ENCODE results near the gene FBLN2. TPM values are rescaled to one million over a fixed set of nuclear protein-coding genes. Genes with fewer than 3 reads are reported as not detected.

Gene FBLN2
- total RNA-seq, 1 donor from 2014 or later = 67.5 TPM

GRCh38 chr3:13613343-13614190 lies 64.6 kb downstream of the FBLN2 start:
- Mint-ChIP-seq H3K9me3 (peaks cover 10% of the 10 kb centered on the region), H3K4me1 (no peaks in the 10 kb centered on the region), H3K36me3 (peaks cover 10% of the 10 kb centered on the region), H3K4me3 (no peak overlapping the region), H3K27me3 (ENCODE audit: low read depth) (no peaks in the 10 kb centered on the region), H3K27ac (no peak overlapping the region)
- no peak for DNase-seq (ENCODE audit: low spot score in 2 of 2, unreplicated experiment in 2 of 2)
- no peak for TF ChIP-seq CTCF (IDR thresholded peaks at IDR 0.05; ENCODE audit: unreplicated experiment)

GRCh38 chr3:13614607-13615006 lies 65.7 kb downstream of the FBLN2 start:
- no peak for TF ChIP-seq CTCF (IDR thresholded peaks at IDR 0.05; ENCODE audit: unreplicated experiment)
- no peak overlapping the region for H3K27ac Mint-ChIP-seq
- H3K9me3 Mint-ChIP-seq = peaks cover 10% of the 10 kb centered on the region
- no peak overlapping the region for H3K4me3 Mint-ChIP-seq
- DNase-seq (ENCODE audit: low spot score in 2 of 2, unreplicated experiment in 2 of 2) = no peak
- H3K4me1 Mint-ChIP-seq = no peaks in the 10 kb centered on the region
- H3K27me3 Mint-ChIP-seq (ENCODE audit: low read depth) = no peaks in the 10 kb centered on the region
- peaks cover 10% of the 10 kb centered on the region for H3K36me3 Mint-ChIP-seq

- no peak for TF ChIP-seq CTCF (IDR thresholded peaks at IDR 0.05; ENCODE audit: unreplicated experiment)
- Mint-ChIP-seq H3K9me3 (peaks cover 10% of the 10 kb centered on the region), H3K36me3 (peaks cover 8% of the 10 kb centered on the region), H3K27ac (no peak overlapping the region), H3K4me3 (no peak overlapping the region), H3K27me3 (ENCODE audit: low read depth) (no peaks in the 10 kb centered on the region), H3K4me1 (no peaks in the 10 kb centered on the region)
- no peak for DNase-seq (ENCODE audit: low spot score in 2 of 2, unreplicated experiment in 2 of 2)
These were observed 66.1 kb downstream of the FBLN2 start for GRCh38 chr3:13615019-13615528.

GRCh38 chr3:13616359-13616758 lies 67.4 kb downstream of the FBLN2 start:
- H3K9me3 Mint-ChIP-seq = peaks cover 10% of the 10 kb centered on the region
- H3K4me1 Mint-ChIP-seq = no peaks in the 10 kb centered on the region
- no peak overlapping the region for H3K4me3 Mint-ChIP-seq
- H3K27ac Mint-ChIP-seq = no peak overlapping the region
- H3K36me3 Mint-ChIP-seq = peaks cover 8% of the 10 kb centered on the region
- TF ChIP-seq CTCF (IDR thresholded peaks at IDR 0.05; ENCODE audit: unreplicated experiment) = no peak
- no peaks in the 10 kb centered on the region for H3K27me3 Mint-ChIP-seq (ENCODE audit: low read depth)
- DNase-seq (ENCODE audit: low spot score in 2 of 2, unreplicated experiment in 2 of 2) = no peak

- Mint-ChIP-seq H3K27ac (no peak overlapping the region), H3K4me3 (no peak overlapping the region)
These were observed 68.3 kb downstream of the FBLN2 start for GRCh38 chr3:13617097-13617738.

More at GRCh38 chr3:13617097-13617738, 68.3 kb downstream of the FBLN2 start:
- DNase-seq (ENCODE audit: low spot score in 2 of 2, unreplicated experiment in 2 of 2) = no peak
- Mint-ChIP-seq H3K4me1 (no peaks in the 10 kb centered on the region), H3K36me3 (peaks cover 8% of the 10 kb centered on the region), H3K27me3 (ENCODE audit: low read depth) (no peaks in the 10 kb centered on the region), H3K9me3 (peaks cover 10% of the 10 kb centered on the region)
- TF ChIP-seq CTCF (IDR thresholded peaks at IDR 0.05; ENCODE audit: unreplicated experiment) = no peak
